ENCODE data around the gene LRRC7.

The LRRC7 gene

DNA sequence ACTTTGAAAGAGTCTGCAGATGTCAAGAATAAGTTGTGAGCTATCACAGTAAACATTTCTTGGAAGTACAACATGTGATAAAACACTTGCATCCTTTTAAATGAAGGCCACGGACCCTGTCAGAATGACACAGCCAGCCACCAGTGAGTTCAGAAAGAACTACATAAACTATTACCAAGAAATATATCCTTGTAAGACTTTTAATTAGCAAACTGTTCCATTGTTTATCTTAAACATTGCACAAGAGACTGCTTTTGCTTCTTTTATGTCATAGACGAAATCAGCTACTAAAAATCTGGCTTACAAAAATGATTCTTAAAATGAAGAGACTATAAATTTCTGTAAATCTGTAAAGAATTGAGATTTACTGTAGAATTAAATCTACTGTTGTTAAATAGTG is 17.9 kb downstream of the LRRC7 start:
- TF ChIP-seq, protein P1, sequence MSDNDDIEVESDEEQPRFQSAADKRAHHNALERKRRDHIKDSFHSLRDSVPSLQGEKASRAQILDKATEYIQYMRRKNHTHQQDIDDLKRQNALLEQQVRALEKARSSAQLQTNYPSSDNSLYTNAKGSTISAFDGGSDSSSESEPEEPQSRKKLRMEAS (IDR thresholded peaks at IDR 0.05) = no peak
- TF ChIP-seq TAF1 (IDR thresholded peaks at IDR 0.05; ENCODE audit: low read depth) = no peak
- no peak for TF ChIP-seq CEBPB (IDR thresholded peaks at IDR 0.05)
- TF ChIP-seq EGR1 (IDR thresholded peaks at IDR 0.05) = no peak
- TF ChIP-seq EP300 (IDR thresholded peaks at IDR 0.05; ENCODE audit: borderline replicate concordance) = no peak
- no peak for TF ChIP-seq YY1 (IDR thresholded peaks at IDR 0.05; ENCODE audit: low read depth)
- TF ChIP-seq RAD21 (IDR thresholded peaks at IDR 0.05; ENCODE audit: low read depth) = no peak
- TF ChIP-seq CREB1 (IDR thresholded peaks at IDR 0.05; ENCODE audit: low read depth) = no peak
- no peak for TF ChIP-seq ZBTB7A (IDR thresholded peaks at IDR 0.05; ENCODE audit: low read depth)
- TF ChIP-seq, protein P2, sequence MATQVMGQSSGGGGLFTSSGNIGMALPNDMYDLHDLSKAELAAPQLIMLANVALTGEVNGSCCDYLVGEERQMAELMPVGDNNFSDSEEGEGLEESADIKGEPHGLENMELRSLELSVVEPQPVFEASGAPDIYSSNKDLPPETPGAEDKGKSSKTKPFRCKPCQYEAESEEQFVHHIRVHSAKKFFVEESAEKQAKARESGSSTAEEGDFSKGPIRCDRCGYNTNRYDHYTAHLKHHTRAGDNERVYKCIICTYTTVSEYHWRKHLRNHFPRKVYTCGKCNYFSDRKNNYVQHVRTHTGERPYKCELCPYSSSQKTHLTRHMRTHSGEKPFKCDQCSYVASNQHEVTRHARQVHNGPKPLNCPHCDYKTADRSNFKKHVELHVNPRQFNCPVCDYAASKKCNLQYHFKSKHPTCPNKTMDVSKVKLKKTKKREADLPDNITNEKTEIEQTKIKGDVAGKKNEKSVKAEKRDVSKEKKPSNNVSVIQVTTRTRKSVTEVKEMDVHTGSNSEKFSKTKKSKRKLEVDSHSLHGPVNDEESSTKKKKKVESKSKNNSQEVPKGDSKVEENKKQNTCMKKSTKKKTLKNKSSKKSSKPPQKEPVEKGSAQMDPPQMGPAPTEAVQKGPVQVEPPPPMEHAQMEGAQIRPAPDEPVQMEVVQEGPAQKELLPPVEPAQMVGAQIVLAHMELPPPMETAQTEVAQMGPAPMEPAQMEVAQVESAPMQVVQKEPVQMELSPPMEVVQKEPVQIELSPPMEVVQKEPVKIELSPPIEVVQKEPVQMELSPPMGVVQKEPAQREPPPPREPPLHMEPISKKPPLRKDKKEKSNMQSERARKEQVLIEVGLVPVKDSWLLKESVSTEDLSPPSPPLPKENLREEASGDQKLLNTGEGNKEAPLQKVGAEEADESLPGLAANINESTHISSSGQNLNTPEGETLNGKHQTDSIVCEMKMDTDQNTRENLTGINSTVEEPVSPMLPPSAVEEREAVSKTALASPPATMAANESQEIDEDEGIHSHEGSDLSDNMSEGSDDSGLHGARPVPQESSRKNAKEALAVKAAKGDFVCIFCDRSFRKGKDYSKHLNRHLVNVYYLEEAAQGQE (IDR thresholded peaks at IDR 0.05; ENCODE audit: low read depth) = no peak
- no peak for TF ChIP-seq NFIC (IDR thresholded peaks at IDR 0.05)
- no peak for TF ChIP-seq TEAD4 (IDR thresholded peaks at IDR 0.05)
- TF ChIP-seq, protein P3, sequence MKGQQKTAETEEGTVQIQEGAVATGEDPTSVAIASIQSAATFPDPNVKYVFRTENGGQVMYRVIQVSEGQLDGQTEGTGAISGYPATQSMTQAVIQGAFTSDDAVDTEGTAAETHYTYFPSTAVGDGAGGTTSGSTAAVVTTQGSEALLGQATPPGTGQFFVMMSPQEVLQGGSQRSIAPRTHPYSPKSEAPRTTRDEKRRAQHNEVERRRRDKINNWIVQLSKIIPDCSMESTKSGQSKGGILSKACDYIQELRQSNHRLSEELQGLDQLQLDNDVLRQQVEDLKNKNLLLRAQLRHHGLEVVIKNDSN (IDR thresholded peaks at IDR 0.05) = no peak
- TF ChIP-seq TCF12 (IDR thresholded peaks at IDR 0.05; ENCODE audit: low read depth) = no peak
- no peak for TF ChIP-seq FOXM1 (IDR thresholded peaks at IDR 0.05; ENCODE audit: borderline replicate concordance, low read depth)

DNA sequence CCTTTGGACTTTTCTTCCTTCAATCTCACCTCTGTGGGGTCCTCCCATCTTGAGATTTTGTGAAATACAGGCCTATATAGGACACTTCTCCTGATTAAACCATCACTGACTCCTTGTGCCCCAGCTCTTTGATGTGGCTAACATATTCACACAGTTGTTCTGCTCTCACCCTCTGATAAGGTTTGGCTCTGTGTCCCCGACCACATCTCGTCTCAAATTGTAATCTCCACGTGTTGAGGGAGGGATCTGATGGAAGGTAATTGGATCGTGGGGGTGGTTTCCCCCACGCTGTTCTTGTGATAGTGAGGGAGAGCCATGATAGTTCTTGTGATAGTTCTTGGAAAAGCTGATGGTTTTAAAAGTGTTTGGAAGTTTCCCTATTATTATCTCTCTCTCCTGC is 19.7 kb downstream of the LRRC7 start:
- no peak for TF ChIP-seq RAD21 (IDR thresholded peaks at IDR 0.05; ENCODE audit: low read depth)
- no peak for TF ChIP-seq FOXM1 (IDR thresholded peaks at IDR 0.05; ENCODE audit: borderline replicate concordance, low read depth)
- no peak for TF ChIP-seq CREB1 (IDR thresholded peaks at IDR 0.05; ENCODE audit: low read depth)
- TF ChIP-seq YY1 (IDR thresholded peaks at IDR 0.05; ENCODE audit: low read depth) = no peak
- TF ChIP-seq EGR1 (IDR thresholded peaks at IDR 0.05) = no peak
- TF ChIP-seq, protein P3 (IDR thresholded peaks at IDR 0.05) = no peak
- TF ChIP-seq NFIC (IDR thresholded peaks at IDR 0.05) = no peak
- no peak for TF ChIP-seq TEAD4 (IDR thresholded peaks at IDR 0.05)
- TF ChIP-seq, protein P1 (IDR thresholded peaks at IDR 0.05) = no peak
- no peak for TF ChIP-seq ZBTB7A (IDR thresholded peaks at IDR 0.05; ENCODE audit: low read depth)
- no peak for TF ChIP-seq EP300 (IDR thresholded peaks at IDR 0.05; ENCODE audit: borderline replicate concordance)

DNA sequence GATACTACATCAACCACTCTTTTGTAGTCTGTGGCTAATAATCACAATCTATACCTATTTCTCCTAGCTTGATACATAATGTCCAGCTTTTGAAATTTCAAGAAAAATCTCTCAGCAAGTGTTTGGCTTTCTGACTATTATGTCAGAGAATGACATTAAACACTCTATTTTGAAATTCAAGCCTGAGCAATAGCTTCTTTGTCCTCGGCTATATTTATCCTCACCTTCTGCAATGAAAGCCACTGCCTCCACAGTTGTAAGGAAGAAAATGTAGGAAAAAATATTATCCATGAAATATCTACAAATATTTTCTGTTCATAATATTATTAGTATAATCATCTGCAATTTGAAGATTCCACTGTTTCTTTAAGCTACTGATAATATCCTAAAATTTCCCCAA is 22.1 kb downstream of the LRRC7 start:
- no peak for TF ChIP-seq EGR1 (IDR thresholded peaks at IDR 0.05)
- TF ChIP-seq, protein P2 (IDR thresholded peaks at IDR 0.05; ENCODE audit: low read depth) = no peak
- no peak for TF ChIP-seq RAD21 (IDR thresholded peaks at IDR 0.05; ENCODE audit: low read depth)
- TF ChIP-seq, protein P3 (IDR thresholded peaks at IDR 0.05) = no peak
- TF ChIP-seq FOXM1 (IDR thresholded peaks at IDR 0.05; ENCODE audit: borderline replicate concordance, low read depth) = no peak
- no peak for TF ChIP-seq TCF12 (IDR thresholded peaks at IDR 0.05; ENCODE audit: low read depth)
- no peak for TF ChIP-seq YY1 (IDR thresholded peaks at IDR 0.05; ENCODE audit: low read depth)
- no peak for TF ChIP-seq ZBTB7A (IDR thresholded peaks at IDR 0.05; ENCODE audit: low read depth)
- no peak for TF ChIP-seq CREB1 (IDR thresholded peaks at IDR 0.05; ENCODE audit: low read depth)
- no peak for TF ChIP-seq EP300 (IDR thresholded peaks at IDR 0.05; ENCODE audit: borderline replicate concordance)
- TF ChIP-seq TEAD4 (IDR thresholded peaks at IDR 0.05) = no peak
- TF ChIP-seq, protein P1 (IDR thresholded peaks at IDR 0.05) = no peak
- no peak for TF ChIP-seq NFIC (IDR thresholded peaks at IDR 0.05)
- no peak for TF ChIP-seq CEBPB (IDR thresholded peaks at IDR 0.05)
- TF ChIP-seq TAF1 (IDR thresholded peaks at IDR 0.05; ENCODE audit: low read depth) = no peak

DNA sequence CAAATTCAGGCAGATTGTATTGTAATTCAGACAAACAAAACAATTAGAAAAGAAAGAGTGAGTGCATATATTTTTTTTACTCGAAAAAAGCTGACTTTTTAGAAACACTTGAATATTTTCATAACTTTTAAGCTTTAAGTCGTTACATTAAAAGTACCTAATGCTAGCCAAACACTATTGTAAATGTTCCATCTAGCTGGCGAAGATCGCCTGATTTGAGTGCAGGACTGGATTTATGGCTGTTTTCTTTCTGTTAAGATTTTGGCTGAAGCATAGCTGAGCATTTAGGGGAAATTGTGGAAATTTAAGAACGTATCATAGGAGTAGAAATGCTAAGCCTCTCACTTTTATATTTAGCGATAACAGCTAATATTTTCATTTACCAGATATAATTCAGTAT is 24.6 kb downstream of the LRRC7 start:
- TF ChIP-seq CEBPB (IDR thresholded peaks at IDR 0.05) = no peak
- TF ChIP-seq FOXM1 (IDR thresholded peaks at IDR 0.05; ENCODE audit: borderline replicate concordance, low read depth) = no peak
- TF ChIP-seq EP300 (IDR thresholded peaks at IDR 0.05; ENCODE audit: borderline replicate concordance) = no peak
- TF ChIP-seq, protein P1 (IDR thresholded peaks at IDR 0.05) = no peak

DNA sequence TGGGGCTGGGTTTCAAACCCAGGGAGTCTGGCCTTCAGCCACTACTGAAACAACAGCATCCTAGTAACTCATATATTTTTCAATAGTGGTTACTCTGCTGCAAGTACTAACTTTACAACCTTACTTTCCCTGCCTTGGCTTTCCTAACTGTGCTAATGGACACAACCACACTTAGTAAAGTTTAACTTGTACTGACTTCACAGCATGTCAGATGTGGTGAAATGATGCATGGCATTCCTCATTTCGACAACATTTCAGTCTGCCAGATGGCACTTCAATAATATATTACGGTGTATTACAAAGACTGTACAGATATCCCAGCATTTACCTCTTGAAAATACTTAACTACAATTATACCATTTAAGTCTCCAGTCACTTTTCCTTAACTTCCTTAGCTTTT is 27.8 kb downstream of the LRRC7 start:
- TF ChIP-seq, protein P3 (IDR thresholded peaks at IDR 0.05) = no peak
- TF ChIP-seq, protein P2 (IDR thresholded peaks at IDR 0.05; ENCODE audit: low read depth) = no peak
- no peak for TF ChIP-seq TEAD4 (IDR thresholded peaks at IDR 0.05)
- no peak for TF ChIP-seq EP300 (IDR thresholded peaks at IDR 0.05; ENCODE audit: borderline replicate concordance)
- TF ChIP-seq FOXM1 (IDR thresholded peaks at IDR 0.05; ENCODE audit: borderline replicate concordance, low read depth) = no peak
- TF ChIP-seq ZBTB7A (IDR thresholded peaks at IDR 0.05; ENCODE audit: low read depth) = no peak
- TF ChIP-seq CEBPB (IDR thresholded peaks at IDR 0.05) = no peak
